ENCODE measurements around the gene NLRP3.

NLRP3 gene

DNA sequence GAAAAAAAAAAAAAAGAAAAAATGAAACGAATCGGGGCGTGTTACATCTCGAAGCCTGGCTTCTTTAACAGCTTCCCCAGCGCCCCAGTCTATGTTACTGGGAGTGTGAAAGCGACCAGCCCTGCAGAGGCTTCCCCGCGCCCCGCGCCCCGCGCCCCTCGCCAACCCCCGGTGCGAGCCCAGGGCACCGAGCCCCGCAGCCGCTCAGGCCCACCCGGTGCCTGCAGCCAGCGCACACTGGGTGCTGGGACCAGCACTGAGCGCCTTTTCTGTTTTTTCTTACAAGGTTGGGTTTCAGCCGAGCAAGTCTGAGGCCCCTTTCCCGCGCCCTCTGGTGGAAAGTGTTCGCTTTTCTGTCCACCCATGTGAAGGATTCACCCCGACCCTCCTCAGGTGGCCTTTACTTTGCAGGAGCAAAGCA, 42.2 kb upstream of the NLRP3 start:
- TF ChIP-seq CEBPB (IDR thresholded peaks at IDR 0.05) (no peak), RAD21 (IDR thresholded peaks at IDR 0.05; ENCODE audit: low read depth) (no peak), CREB1 (IDR thresholded peaks at IDR 0.05; ENCODE audit: low read depth) (no peak), TCF12 (IDR thresholded peaks at IDR 0.05; ENCODE audit: low read depth) (no peak), EP300 (IDR thresholded peaks at IDR 0.05; ENCODE audit: borderline replicate concordance) (no peak), ZBTB7A (IDR thresholded peaks at IDR 0.05; ENCODE audit: low read depth) (no peak), NFIC (IDR thresholded peaks at IDR 0.05) (no peak), FOXM1 (IDR thresholded peaks at IDR 0.05; ENCODE audit: borderline replicate concordance, low read depth) (no peak), TAF1 (IDR thresholded peaks at IDR 0.05; ENCODE audit: low read depth) (no peak), YY1 (IDR thresholded peaks at IDR 0.05; ENCODE audit: low read depth) (no peak), EGR1 (IDR thresholded peaks at IDR 0.05) (no peak), TEAD4 (IDR thresholded peaks at IDR 0.05) (no peak)
- TF ChIP-seq, protein P1, sequence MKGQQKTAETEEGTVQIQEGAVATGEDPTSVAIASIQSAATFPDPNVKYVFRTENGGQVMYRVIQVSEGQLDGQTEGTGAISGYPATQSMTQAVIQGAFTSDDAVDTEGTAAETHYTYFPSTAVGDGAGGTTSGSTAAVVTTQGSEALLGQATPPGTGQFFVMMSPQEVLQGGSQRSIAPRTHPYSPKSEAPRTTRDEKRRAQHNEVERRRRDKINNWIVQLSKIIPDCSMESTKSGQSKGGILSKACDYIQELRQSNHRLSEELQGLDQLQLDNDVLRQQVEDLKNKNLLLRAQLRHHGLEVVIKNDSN (IDR thresholded peaks at IDR 0.05) = no peak
- TF ChIP-seq, protein P2, sequence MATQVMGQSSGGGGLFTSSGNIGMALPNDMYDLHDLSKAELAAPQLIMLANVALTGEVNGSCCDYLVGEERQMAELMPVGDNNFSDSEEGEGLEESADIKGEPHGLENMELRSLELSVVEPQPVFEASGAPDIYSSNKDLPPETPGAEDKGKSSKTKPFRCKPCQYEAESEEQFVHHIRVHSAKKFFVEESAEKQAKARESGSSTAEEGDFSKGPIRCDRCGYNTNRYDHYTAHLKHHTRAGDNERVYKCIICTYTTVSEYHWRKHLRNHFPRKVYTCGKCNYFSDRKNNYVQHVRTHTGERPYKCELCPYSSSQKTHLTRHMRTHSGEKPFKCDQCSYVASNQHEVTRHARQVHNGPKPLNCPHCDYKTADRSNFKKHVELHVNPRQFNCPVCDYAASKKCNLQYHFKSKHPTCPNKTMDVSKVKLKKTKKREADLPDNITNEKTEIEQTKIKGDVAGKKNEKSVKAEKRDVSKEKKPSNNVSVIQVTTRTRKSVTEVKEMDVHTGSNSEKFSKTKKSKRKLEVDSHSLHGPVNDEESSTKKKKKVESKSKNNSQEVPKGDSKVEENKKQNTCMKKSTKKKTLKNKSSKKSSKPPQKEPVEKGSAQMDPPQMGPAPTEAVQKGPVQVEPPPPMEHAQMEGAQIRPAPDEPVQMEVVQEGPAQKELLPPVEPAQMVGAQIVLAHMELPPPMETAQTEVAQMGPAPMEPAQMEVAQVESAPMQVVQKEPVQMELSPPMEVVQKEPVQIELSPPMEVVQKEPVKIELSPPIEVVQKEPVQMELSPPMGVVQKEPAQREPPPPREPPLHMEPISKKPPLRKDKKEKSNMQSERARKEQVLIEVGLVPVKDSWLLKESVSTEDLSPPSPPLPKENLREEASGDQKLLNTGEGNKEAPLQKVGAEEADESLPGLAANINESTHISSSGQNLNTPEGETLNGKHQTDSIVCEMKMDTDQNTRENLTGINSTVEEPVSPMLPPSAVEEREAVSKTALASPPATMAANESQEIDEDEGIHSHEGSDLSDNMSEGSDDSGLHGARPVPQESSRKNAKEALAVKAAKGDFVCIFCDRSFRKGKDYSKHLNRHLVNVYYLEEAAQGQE (IDR thresholded peaks at IDR 0.05; ENCODE audit: low read depth) = no peak
- TF ChIP-seq, protein P3, sequence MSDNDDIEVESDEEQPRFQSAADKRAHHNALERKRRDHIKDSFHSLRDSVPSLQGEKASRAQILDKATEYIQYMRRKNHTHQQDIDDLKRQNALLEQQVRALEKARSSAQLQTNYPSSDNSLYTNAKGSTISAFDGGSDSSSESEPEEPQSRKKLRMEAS (IDR thresholded peaks at IDR 0.05) = no peak

DNA sequence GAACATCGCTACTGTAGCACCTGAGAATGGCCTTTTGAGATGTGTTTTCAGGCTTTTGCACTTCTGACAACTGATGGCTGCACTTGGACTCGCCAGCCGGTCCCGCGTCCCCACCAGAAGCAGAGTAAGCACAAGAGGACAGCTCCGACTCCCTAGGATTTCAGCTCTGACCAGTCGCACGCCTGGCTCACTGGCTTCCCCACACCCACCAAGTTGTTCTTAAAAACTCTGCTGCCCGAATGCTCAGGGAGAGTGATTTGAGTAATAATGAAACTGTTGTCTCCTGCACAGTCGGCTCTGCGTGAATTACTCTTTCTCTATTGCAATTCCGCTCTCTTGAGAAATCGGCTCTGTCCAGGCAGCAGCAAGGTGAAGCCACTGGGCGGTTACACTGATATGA, 40.2 kb upstream of the NLRP3 start:
- TF ChIP-seq, protein P2 (IDR thresholded peaks at IDR 0.05; ENCODE audit: low read depth) = no peak
- TF ChIP-seq TCF12 (IDR thresholded peaks at IDR 0.05; ENCODE audit: low read depth) (no peak), TEAD4 (IDR thresholded peaks at IDR 0.05) (no peak), NFIC (IDR thresholded peaks at IDR 0.05) (no peak)
- TF ChIP-seq, protein P3 (IDR thresholded peaks at IDR 0.05) = no peak

DNA sequence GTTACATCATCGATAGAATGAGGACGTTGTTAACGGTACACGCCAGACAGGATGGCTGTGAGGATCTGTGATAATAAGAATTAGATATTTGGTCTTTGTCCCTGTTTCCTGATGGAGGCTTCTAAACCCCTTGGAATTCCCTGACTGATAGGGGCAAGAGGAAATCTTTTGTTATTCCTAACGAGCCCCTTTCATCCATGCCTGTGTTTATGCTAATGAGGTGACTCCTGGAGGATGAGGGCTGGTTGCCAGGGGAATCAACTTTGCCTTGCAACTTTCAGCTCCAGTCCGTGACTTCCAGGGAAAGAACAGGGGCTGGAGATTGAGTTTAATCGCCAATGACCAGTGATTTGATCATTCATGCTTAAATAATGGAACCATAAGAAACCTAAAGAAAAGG, 39.3 kb upstream of the NLRP3 start:
- TF ChIP-seq ZBTB7A (IDR thresholded peaks at IDR 0.05; ENCODE audit: low read depth) (no peak), FOXM1 (IDR thresholded peaks at IDR 0.05; ENCODE audit: borderline replicate concordance, low read depth) (no peak), RAD21 (IDR thresholded peaks at IDR 0.05; ENCODE audit: low read depth) (no peak), TEAD4 (IDR thresholded peaks at IDR 0.05) (no peak), EGR1 (IDR thresholded peaks at IDR 0.05) (no peak)

DNA sequence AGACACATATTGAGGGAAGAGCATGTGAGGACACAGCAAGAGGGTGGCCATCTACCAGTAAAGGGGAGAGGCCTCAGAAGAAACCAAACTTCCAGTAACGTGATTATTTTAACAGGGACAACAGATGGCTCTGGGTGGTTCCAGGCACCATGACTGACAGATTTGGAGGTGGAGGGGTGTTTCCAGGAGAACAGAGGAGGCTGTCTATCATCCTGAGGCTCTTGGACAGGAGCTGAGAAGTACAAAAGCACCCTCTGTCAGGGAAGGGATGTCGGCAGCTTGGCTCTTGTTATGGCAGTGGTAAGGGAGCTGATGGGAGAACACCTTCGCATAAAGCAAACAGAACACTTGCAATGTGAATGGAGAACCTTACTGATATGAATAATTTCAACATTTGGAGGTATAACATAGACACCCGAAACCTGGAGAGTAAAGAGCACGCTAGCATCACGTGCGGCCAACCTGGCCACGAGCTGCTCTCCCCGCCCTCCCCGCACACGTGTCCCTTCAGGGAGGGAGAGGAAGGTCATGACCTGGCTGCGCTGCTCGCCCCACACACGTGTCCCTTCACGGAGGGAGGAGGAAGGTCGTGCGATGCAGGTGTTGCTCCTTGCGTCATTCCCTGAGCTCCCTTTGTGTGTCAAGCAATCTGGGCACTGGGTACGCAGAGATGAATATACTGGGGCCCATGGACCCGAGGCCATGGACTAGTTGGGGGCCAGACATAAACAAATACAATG, 37.5 kb upstream of the NLRP3 start:
- TF ChIP-seq EGR1 (IDR thresholded peaks at IDR 0.05) (no peak), ZBTB7A (IDR thresholded peaks at IDR 0.05; ENCODE audit: low read depth) (no peak), TAF1 (IDR thresholded peaks at IDR 0.05; ENCODE audit: low read depth) (no peak), YY1 (IDR thresholded peaks at IDR 0.05; ENCODE audit: low read depth) (no peak), RAD21 (IDR thresholded peaks at IDR 0.05; ENCODE audit: low read depth) (no peak), TCF12 (IDR thresholded peaks at IDR 0.05; ENCODE audit: low read depth) (no peak), EP300 (IDR thresholded peaks at IDR 0.05; ENCODE audit: borderline replicate concordance) (no peak), CREB1 (IDR thresholded peaks at IDR 0.05; ENCODE audit: low read depth) (no peak), TEAD4 (IDR thresholded peaks at IDR 0.05) (no peak), NFIC (IDR thresholded peaks at IDR 0.05) (no peak), CEBPB (IDR thresholded peaks at IDR 0.05) (no peak), FOXM1 (IDR thresholded peaks at IDR 0.05; ENCODE audit: borderline replicate concordance, low read depth) (no peak)
- TF ChIP-seq, protein P1 (IDR thresholded peaks at IDR 0.05) = no peak
- TF ChIP-seq, protein P2 (IDR thresholded peaks at IDR 0.05; ENCODE audit: low read depth) = no peak
- TF ChIP-seq, protein P3 (IDR thresholded peaks at IDR 0.05) = no peak

Measured in Ishikawa (cell line).